Nephron progenitor cell (in vitro differentiated cells): ENCODE measurements around the gene AMDHD2.

Experiments
- DNase-seq: peaks from one replicate; pipeline ENCODE4 v3.0.0; 2021
- H3K27ac Mint-ChIP-seq: 2 replicates; pipeline ENCODE4 v1.8.0; 2021; ENCODE audit warnings: mild to moderate bottlenecking, moderate library complexity, mixed read lengths
- H3K27me3 Mint-ChIP-seq: 2 replicates; pipeline ENCODE4 v1.8.0; 2021; ENCODE audit warnings: mild to moderate bottlenecking, low read depth, mixed read lengths; ENCODE audit not compliant: poor library complexity
- H3K36me3 Mint-ChIP-seq: 2 replicates; pipeline ENCODE4 v1.8.0; 2021; ENCODE audit warnings: low read depth, mixed read lengths
- H3K4me1 Mint-ChIP-seq: 2 replicates; pipeline ENCODE4 v1.8.0; 2021; ENCODE audit warnings: mixed read lengths
- H3K4me3 Mint-ChIP-seq: 2 replicates; pipeline ENCODE4 v1.8.0; 2021; ENCODE audit warnings: mild to moderate bottlenecking, moderate library complexity, mixed read lengths
- H3K9me3 Mint-ChIP-seq: 2 replicates; pipeline ENCODE4 v1.8.0; 2021; ENCODE audit warnings: mild to moderate bottlenecking, moderate library complexity, mixed read lengths
- CTCF ChIP-seq: fragments of 200-600 bp; sonication (generic); IDR thresholded peaks from 2 replicates; pipeline ENCODE4 v1.5.0; 2021; ENCODE audit warnings: antibody characterized with exemption

AMDHD2 gene

GRCh38 chr16:2512735-2513404, 7.3 kb upstream of the AMDHD2 start:
- Mint-ChIP-seq H3K9me3 (no peaks in the 10 kb centered on the region), H3K4me1 (peaks cover 70% of the 10 kb centered on the region), H3K4me3 (peak overlapping the region; percentile 86), H3K36me3 (peaks cover 6% of the 10 kb centered on the region), H3K27me3 (peaks cover 17% of the 10 kb centered on the region), H3K27ac (peak overlapping the region; percentile 98)
- DNase-seq: no peak
- no peak for TF ChIP-seq CTCF

- H3K36me3 Mint-ChIP-seq: peaks cover 6% of the 10 kb centered on the region
- H3K27me3 Mint-ChIP-seq: peaks cover 13% of the 10 kb centered on the region
- H3K9me3 Mint-ChIP-seq: no peaks in the 10 kb centered on the region
- peak within 1 kb of the TSS; percentile 98 for H3K27ac Mint-ChIP-seq
- no peak for TF ChIP-seq CTCF
- DNase-seq: peak; percentile 93
- peaks cover 70% of the 10 kb centered on the region for H3K4me1 Mint-ChIP-seq
- peak within 1 kb of the TSS; percentile 86 for H3K4me3 Mint-ChIP-seq
Measured at GRCh38 chr16:2513405-2514332, 6.5 kb upstream of the AMDHD2 start, which contains the start of gene ATP6V0C. Gene ATP6V0C, plus strand, starts transcription at chr16:2513952. Its CDS starts 152 bp downstream, at chr16:2514104.

DNA sequence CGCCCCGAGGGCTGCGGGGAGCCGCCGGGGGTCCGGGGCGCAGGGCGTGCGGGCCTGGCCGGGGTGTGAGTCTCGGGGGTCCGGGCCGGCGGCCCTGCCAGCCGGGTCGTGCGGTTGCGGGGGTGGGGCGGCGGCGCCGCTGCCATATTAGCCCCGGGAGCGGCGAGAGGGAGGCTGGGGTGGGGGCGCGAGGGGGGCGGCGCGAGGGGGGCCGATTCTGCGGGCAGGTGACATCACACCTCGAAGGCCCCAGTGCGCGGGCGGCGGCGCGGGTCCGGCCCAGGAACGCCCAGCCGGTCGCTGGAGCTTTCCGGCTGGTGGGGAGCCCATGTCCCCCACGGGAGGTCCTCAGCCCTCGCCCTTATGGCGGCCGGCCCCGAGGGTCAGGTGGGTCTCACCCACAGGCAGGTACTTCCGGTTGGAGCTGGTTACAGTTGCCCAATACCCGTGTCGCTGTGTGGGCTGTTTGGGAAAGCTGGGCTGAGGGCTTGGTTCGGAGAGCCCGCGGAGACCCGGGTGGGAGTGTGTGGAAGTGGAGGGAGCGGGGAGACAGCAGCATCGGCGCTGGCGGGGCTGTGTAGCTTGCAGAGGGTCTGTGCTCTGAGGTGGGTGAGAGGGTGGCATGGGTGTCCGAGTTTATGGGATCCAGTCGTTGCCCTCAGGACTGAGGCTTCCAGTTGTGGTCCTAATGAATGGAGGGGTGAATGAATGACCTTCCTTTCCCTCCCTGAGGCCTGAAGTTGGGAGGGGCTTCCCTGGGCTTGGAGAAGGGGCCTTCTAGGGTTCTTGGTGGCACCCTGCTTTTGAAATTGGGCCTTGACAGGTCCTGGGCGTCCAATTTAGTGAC, 5.6 kb upstream of the AMDHD2 start:
- peaks cover 11% of the 10 kb centered on the region for H3K27me3 Mint-ChIP-seq

DNA sequence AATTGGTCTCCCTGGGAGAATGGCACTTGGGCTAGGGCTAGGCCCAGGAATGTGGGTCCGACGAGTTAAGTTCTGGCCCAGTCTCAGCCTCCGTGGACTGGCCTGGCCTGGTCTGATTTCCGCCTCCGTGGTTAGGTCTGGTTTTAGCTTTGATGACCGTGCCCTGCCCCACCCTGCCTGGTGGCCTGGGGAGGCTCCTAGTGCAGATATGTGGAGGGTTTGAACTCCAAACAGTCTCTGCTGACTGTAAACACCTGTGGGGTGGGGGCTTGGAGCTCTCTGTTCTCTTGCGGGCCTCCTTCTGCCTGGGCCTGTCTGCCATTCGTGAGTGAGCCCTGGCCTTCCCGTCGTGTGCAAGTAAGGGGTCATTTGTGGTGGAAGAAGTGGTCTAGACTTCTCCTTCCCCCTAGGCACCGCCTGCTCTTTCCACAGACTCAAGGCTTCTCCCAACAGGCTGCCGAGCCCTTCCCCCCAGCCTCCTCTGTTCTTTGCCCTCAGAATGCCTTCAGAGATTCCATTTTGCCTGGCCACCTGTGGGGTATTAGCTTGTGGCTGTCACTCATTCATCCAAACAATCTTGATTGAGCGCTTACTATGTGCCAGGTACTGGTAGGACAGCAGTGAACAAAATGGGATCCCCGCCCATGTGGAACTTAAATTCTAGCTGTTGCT, 4.9 kb upstream of the AMDHD2 start:
- H3K27me3 Mint-ChIP-seq: peaks cover 6% of the 10 kb centered on the region
- H3K9me3 Mint-ChIP-seq: no peaks in the 10 kb centered on the region
- TF ChIP-seq CTCF: no peak
- H3K27ac Mint-ChIP-seq: peak overlapping the region; percentile 96
- peaks cover 71% of the 10 kb centered on the region for H3K4me1 Mint-ChIP-seq
- peaks cover 11% of the 10 kb centered on the region for H3K36me3 Mint-ChIP-seq
- no peak for DNase-seq
- H3K4me3 Mint-ChIP-seq: peak overlapping the region; percentile 85

More for the DNA sequence above, 5.6 kb upstream of the AMDHD2 start:
- Mint-ChIP-seq H3K4me1 (peaks cover 73% of the 10 kb centered on the region), H3K4me3 (peak overlapping the region; percentile 85), H3K27ac (peak overlapping the region; percentile 96), H3K9me3 (no peaks in the 10 kb centered on the region), H3K36me3 (peaks cover 8% of the 10 kb centered on the region)
- no peak for DNase-seq
- TF ChIP-seq CTCF: no peak
